Measurements from ENCODE around the gene OS9.

DNA sequence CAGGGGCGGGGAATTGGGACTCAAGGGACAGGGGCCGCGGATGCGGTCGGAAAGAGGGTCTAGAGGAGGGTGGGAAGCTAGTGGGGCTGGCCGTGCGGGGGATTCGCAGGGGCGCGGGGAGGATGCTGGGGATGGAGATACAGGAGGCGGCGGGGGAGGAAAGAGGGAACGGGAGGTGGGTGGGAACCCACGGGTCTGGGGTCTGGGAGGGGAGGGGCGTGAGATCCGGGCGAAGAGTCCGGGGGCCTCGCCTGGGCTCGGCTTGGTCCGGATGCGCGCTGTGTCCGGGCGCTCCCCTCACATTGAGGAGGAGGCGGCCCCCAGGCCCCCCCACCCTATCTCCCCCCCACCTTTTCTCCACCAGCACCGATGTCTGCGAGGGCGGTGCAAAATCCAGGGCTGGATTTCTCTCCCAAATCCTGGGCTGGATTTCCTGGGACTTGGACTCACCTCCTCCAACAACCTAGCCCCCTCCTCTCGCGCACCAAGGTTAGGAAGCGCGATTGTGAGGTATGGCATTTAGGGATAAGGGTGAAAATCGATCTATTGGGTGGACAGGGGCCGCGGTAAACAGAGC, 44.8 kb downstream of the OS9 start, which contains the start of gene AGAP2:
- TF ChIP-seq POLR2AphosphoS5 (IDR thresholded peaks at IDR 0.05; ENCODE audit: borderline replicate concordance, low read depth, low read length), result no peak
- no peak for TF ChIP-seq EZH2 (IDR thresholded peaks at IDR 0.05)
- TF ChIP-seq FOXP2 (optimal IDR thresholded peaks at IDR 0.05; ENCODE audit: control extremely low read depth, extremely low read length, insufficient read depth), result no peak
